IPS-NIHi11 (cell line): ENCODE data around the gene GNG12.
"Not testable (repeated sequence)": the region's sequence is repeated elsewhere in the genome, so short reads cannot be mapped to it uniquely, and the experiment has no call there.

Experiments
- DNase-seq: peaks from one replicate; pipeline ENCODE4 v3.0.0; 2012; ENCODE audit warnings: mixed read lengths, low spot score

The GNG12 gene

GRCh38 chr1:67732750-67733151, 100.5 kb downstream of the GNG12 start:
- no peak for DNase-seq

- no peak for DNase-seq
Observed at GRCh38 chr1:67731322-67731721, 101.9 kb downstream of the GNG12 start.

DNA sequence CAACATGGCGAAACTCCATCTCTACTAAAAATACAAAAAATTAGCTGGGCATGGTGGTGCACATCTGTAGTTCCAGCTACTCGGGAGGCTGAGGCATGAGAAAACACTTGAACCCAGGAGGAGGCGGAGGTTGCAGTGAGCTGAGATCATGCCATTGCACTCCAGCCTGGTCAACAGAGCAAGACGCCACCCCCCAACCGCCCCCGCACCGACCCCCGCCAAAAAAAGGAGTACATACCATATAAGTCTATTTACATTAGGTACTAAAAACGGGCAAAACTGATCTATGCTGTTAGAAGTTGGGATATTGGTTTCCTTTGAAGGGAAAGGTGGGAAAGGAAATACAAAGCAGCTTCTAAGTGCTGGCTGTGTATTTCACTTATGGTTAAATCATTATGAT, 103.0 kb downstream of the GNG12 start:
- not testable (repeated sequence) for DNase-seq

DNA sequence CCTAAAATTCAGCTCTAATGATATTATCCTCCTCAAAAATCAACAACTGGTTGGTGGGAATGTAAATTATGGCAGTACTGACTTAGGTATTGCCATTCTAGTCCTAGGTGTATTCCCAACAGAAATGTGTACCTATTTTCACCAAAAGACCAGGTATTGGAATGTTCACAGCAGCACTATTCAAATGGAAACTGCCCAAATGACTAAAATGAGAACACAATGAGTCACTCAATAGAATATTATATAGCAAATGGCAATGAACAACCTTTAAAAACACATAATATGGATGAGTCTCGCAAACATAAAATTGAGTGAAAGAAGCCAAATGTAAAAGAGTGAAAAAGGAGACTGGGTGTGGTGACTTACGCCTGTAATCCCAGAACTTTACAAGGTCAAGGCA, 103.4 kb downstream of the GNG12 start:
- DNase-seq, result no peak

- no peak for DNase-seq
Observed at GRCh38 chr1:67726224-67726623, 107.0 kb downstream of the GNG12 start.

DNA sequence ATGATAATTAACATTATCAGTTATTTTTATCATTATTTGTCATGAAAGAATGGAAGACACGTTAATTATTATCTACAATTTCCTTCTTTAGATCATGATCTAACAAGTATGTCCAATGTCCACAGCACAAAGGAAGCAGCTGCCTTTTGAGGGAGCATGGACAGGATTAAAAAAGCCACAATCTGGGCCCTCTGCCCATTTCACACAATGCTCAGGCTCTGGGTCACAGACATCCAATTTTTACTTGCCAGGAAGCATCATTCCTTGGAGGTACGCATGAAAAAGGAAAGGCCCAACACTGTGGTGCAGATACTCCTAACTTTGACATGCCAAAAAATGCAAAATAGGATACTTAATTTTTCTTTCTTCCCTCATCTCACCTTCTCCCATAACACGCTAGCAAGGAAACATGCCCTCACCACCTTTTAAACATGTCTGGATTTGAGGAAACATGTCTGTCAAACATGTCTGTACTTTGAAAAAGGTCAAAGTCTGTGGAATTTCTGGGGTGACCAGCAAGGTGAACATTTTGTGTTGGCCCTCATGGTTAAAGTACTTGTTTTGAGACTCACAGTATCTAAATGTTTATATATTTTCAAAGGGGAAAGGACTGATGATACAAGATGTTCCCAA, 108.2 kb downstream of the GNG12 start:
- no peak for DNase-seq

DNA sequence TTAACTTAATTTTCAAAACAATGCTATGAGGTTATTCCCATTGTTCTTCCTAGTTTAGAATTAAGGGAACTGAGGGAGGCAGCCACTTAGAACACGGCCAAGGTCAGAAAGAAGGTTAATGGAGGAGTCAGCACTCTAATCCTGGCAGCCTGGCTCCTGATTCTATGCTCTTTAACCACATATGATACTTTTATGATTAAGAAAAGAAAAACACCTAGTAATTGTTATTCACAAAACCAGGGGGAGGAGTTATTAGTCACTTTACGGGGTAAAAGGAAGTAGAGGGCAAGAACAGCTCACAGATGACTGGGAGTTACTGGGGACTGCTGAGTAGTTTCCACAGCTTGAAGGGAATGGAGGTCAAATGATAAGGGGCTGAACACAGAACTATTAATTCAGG, 109.6 kb downstream of the GNG12 start:
- no peak for DNase-seq

DNA sequence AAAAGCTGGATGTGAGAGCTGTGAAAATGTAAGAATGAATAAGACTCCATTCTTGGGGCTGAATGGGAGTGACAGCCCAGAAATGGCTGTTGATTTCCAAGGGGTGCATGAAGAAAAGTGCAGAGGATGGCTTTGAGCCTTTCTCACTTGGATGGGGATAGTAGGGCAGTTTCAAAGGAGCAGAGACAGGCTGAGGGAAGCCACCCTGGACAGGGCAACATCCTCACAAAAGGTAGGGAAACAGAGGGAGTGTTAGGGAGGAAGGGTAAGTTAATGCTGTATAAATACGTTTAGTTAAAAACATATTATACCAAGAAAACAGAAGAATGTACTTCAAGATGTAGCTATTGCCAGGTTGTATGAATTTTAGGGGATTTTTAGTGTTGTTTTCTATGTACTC, 110.1 kb downstream of the GNG12 start:
- no peak for DNase-seq

- DNase-seq, result no peak
Observed at GRCh38 chr1:67722292-67722944, 110.8 kb downstream of the GNG12 start.

DNA sequence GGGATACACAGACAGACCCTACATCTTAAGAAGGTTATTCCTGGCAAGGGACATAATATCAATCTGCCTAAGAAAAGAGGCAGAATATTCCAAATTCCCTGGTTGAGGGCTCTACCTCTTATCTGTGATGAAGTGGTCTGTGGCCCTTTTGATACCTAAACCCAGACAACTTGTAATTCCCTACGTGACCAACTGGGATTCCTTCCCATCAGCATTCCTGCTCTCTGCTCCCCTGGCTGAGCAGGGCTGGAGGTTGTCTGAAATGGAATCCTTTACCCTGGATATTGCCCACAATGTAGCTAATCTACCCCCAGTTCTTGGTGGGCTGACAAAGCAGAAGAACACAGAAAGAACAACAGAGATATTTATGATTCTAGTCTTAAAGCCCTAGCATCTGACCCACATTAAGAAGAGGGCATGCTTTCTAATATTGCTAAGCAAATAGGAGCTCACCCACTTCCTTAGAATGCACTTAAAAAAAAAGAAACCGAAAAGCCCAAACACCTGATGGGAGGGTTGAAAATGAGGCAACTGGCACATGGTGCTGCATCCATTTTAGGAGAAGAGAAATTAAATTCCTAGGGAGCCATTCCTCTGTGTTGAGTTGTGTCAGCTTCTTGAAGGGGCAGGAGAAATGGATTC, 111.5 kb downstream of the GNG12 start:
- no peak for DNase-seq

- no peak for DNase-seq
Observed at GRCh38 chr1:67721112-67721511, 112.2 kb downstream of the GNG12 start.

DNA sequence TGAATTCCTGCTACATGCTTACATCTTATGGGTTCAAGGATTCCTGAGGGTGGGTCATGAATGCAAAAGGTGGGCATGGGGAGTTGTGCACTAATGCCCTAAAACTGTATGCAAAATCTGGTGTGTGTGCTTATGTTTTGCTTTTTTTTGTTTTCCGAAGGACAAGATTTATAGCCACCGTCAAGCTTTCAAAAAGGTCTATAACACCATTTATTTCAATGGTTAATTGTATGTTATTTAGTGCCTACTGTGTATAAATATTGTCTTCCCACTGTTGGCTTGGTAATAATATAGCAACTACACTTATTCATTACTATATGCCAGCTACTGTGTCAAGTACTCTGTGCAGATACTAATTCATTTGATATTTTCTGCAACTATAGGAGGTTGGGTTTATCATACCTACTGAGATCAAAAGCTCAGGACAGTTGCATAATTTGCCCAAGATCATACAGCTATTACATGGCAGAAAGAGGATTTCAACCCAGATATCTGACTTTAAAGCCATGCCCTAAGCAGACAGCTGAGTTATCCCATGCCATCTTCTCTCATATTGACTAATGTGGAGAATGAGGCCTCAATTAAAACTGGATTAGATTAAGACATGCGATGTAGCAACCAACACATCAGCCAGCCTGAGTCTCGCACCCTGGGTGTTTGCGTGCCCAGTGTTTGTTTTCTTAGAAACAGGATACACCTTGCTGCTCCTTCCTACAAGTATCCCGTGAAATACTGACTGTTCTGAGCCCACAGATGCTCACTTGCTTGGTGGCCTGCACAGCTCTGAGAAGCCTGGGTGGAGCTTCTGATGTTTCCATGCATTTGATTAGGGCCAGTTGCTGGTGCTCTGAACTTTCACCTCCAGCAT, 113.7 kb downstream of the GNG12 start:
- DNase-seq, result no peak

- DNase-seq, result no peak
Observed at GRCh38 chr1:67717876-67718275, 115.4 kb downstream of the GNG12 start.

DNA sequence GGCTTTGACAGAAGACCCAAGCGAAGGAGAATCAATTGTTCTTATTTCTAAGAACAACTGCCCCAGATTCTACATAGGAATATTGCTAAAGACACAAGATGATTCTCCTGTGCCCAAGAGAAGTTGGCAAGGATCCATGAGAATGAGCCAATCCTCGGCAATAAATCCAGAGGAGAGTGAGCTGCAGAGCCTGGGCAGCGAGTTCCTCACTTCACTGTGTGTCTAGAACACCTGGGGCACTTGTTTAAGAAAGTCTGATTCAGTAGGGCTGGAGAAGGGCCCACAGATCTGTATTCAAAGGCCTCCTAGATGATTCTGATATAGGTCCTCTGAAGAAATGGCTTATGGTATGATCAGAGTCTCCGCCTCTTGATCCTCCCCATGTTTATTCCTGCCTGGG, 116.5 kb downstream of the GNG12 start:
- DNase-seq, result no peak

- no peak for DNase-seq
Observed at GRCh38 chr1:67715819-67716218, 117.4 kb downstream of the GNG12 start.

- peak; percentile 33 for DNase-seq
Observed at GRCh38 chr1:67713057-67713846, 120.0 kb downstream of the GNG12 start.

GRCh38 chr1:67711855-67712212, 121.4 kb downstream of the GNG12 start:
- no peak for DNase-seq

GRCh38 chr1:67711158-67711854, 122.0 kb downstream of the GNG12 start:
- DNase-seq, result no peak

DNA sequence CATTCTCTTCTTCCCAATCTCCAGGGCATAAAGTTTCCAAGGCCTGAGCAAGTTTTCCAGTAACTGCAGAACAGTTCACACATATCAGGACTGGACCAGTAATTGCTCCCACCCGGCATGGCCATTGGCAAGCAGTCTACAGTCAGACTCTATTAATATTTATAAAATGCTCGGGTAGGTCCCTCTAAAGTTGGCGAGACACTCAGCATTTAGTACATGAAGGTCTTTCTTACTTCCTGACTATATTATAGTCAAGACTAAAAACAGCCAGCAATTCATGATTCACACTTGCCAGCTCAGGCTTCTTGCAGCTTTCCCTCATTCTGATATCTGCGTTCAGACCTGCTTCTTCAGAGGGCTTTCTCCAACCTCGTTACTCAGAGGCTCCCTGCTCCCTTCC, 122.8 kb downstream of the GNG12 start:
- no peak for DNase-seq

DNA sequence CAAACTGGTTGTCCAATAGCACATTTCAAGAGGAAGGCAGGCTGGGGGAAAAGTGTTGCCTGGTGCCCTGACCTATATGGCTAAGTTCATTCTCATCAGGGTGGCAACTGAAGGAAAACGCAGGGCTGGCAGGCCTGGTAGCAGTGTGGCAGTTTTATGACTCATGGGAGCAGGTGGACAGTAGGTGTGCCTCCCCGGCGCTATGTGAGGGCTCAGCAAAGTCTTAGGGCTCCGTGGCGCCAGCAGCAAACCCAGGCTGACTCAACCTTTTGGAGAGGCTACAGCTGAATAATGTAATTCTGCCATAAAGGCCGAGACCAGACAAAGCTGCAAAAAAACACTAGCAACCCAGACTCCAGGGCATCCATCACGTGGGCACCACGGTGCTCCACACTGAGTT, 124.7 kb downstream of the GNG12 start:
- DNase-seq, result no peak

- DNase-seq, result no peak
Observed at GRCh38 chr1:67705735-67706453, 127.4 kb downstream of the GNG12 start.
